ENCODE results near the gene SGTA.

DNA sequence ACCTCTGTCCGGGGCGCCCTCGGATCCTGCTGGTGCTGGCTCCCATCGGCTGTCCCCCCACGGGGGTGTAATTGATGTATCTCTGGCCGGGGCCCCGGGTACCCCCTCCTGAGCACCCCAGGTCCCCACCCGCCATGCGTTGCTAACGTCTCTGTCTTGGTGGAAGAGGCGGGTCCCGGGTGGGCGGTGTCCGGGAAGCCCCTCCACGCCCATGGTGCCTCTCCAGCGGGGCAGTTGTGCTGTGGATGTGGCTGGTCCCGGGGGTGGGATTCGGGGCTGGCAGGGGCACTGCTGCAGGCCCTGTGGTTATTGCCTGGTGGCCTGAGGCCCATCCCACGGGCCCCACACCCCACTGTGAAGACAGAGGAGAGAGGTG is 66.8 kb downstream of the SGTA start:
- TF ChIP-seq, protein P1, sequence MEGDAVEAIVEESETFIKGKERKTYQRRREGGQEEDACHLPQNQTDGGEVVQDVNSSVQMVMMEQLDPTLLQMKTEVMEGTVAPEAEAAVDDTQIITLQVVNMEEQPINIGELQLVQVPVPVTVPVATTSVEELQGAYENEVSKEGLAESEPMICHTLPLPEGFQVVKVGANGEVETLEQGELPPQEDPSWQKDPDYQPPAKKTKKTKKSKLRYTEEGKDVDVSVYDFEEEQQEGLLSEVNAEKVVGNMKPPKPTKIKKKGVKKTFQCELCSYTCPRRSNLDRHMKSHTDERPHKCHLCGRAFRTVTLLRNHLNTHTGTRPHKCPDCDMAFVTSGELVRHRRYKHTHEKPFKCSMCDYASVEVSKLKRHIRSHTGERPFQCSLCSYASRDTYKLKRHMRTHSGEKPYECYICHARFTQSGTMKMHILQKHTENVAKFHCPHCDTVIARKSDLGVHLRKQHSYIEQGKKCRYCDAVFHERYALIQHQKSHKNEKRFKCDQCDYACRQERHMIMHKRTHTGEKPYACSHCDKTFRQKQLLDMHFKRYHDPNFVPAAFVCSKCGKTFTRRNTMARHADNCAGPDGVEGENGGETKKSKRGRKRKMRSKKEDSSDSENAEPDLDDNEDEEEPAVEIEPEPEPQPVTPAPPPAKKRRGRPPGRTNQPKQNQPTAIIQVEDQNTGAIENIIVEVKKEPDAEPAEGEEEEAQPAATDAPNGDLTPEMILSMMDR (IDR thresholded peaks at IDR 0.05) = no peak
- no peak for TF ChIP-seq POLR2A (IDR thresholded peaks at IDR 0.05)

All from thyroid gland (tissue), 4 donors.